NCI-H2029 treated with DMSO at 0.1 percent for 48 hours (cell line): ENCODE measurements around the gene NCAM1.

ENCODE experiments used
- DNase-seq: peaks from one replicate; lab custom pipeline; 2025; lab: John Stamatoyannopoulos, UW

Gene NCAM1

GRCh38 chr11:113253406-113253805 is 292.2 kb downstream of the NCAM1 start:
- DNase-seq, result no peak

DNA sequence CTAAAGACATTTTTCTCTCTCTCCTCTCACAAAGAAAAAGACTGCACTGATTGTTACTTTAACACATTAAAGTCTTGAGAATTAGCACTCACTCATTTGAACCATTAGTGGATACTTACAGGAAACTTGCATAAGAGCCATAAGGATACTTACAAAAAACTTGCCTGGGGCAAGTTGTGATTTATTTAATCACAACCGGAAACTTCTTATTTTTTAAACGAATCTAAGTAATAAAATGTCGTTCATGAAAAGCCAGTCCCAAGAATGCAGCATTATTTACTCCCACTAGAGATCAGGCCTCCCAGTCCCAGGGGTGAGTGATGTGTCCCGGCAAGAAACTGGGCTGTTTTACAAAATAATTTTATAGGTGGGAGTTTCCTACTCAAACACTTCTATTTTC is 293.9 kb downstream of the NCAM1 start:
- no peak for DNase-seq

GRCh38 chr11:113255741-113256140 is 294.5 kb downstream of the NCAM1 start:
- no peak for DNase-seq

GRCh38 chr11:113256431-113257202 is 295.4 kb downstream of the NCAM1 start:
- peak; percentile 34 for DNase-seq

DNA sequence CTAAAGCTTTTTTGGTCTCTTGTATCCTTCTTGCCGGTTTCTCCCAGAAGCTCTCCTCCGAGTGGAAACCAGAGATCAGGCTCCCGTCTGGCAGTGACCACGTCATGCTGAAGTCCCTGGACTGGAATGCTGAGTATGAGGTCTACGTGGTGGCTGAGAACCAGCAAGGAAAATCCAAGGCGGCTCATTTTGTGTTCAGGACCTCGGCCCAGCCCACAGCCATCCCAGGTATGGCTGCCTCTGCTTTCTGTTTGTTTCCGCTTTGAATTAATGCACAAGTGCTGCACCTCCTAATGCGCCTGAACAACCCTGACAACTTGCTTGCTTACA is 298.8 kb downstream of the NCAM1 start:
- no peak for DNase-seq

DNA sequence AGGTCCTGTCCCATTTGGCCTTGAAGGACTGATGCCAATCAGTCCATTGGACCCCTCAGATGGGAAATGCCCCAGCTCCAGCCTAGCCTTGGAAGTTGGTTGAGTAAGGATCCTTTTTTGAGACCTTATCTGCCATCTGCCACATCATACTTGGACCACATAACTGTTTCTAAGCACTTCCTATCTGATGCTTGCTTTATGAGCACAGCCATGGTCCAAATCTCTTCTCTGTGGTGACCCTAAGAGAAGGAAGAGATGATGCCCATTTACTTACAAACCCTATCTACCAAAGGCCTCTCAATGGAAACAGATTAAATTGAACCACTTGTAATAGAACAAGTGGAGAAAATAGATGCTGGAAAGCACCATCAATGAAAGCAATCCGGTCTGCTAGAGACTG is 299.3 kb downstream of the NCAM1 start:
- DNase-seq, result no peak

GRCh38 chr11:113261709-113262475 is 300.7 kb downstream of the NCAM1 start:
- no peak for DNase-seq

GRCh38 chr11:113262594-113262993 is 301.4 kb downstream of the NCAM1 start:
- no peak for DNase-seq

DNA sequence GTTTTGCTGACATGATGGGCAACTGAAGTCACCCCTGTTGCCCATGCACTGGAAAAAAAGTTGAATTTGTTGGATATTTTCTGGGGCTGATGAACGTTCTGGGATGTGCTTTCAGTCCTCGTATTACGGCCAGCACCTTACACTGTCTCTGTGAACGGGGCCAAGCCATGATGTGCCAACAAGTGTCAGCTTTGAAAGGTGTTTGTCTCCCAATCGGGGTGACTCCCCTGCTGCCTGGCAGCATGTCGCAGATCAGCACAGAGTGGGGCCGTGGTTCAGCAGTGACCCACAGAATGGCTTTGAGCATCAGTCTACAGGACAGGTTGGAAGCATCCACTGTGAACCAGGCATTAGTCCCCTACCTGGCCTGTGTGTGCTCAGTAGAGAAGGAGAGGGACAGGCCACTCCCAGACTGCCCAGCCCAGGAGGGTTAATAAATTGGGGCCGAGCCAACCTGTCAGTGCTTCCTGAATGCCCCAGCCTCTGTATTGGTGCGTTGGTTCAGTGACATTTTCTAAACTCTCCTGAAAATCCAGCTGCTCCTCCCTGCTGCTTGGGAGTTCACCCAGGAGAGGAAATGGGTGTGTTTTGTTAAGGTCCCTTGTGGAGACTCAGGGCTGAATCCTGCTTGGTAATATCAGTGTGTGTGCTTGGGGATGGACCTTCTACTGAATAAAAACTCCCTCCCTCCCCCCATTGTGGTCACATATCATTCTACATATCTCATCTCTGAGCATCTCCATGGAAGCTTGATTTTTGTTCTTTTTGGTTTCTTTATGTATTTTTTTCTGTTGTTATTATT is 302.4 kb downstream of the NCAM1 start:
- no peak for DNase-seq

GRCh38 chr11:113265362-113265761 is 304.1 kb downstream of the NCAM1 start:
- DNase-seq, result no peak

DNA sequence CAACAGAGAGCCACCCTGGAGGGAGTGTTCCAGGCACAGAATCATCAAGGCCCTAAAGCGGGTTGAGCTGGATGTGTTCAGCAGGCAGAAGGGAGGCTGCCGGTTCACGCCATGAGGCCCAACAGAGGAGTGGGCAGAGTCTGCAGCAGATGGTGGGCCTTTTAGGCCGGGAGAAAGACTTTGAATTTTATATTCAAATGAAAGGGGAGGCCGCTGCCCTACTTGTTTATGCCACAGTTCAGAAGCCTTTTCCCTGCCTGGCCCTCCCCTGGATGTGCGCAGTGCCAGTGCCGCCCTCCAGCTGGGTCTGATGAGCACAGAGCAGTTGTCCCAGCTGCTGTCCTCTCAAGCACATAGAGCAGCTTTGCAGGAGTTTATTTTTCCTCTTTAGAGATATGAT is 306.3 kb downstream of the NCAM1 start:
- no peak for DNase-seq

GRCh38 chr11:113269096-113269495 is 307.9 kb downstream of the NCAM1 start:
- DNase-seq, result no peak

GRCh38 chr11:113269636-113270035 is 308.4 kb downstream of the NCAM1 start:
- no peak for DNase-seq

DNA sequence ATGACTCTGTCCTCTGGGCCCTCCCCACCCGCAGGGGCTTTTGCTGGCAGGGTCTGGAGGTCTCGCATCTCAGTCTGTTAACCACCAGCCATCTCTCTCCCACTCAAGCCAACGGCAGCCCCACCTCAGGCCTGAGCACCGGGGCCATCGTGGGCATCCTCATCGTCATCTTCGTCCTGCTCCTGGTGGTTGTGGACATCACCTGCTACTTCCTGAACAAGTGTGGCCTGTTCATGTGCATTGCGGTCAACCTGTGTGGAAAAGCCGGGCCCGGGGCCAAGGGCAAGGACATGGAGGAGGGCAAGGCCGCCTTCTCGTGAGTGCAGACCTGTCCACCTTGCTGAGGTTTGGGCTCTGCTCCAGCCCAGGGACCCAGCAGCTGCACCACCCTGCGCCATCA is 308.9 kb downstream of the NCAM1 start:
- DNase-seq, result peak; percentile 54

- no peak for DNase-seq
Observed at GRCh38 chr11:113271551-113272245, 310.5 kb downstream of the NCAM1 start.

GRCh38 chr11:113272281-113272680 is 311.1 kb downstream of the NCAM1 start:
- no peak for DNase-seq

DNA sequence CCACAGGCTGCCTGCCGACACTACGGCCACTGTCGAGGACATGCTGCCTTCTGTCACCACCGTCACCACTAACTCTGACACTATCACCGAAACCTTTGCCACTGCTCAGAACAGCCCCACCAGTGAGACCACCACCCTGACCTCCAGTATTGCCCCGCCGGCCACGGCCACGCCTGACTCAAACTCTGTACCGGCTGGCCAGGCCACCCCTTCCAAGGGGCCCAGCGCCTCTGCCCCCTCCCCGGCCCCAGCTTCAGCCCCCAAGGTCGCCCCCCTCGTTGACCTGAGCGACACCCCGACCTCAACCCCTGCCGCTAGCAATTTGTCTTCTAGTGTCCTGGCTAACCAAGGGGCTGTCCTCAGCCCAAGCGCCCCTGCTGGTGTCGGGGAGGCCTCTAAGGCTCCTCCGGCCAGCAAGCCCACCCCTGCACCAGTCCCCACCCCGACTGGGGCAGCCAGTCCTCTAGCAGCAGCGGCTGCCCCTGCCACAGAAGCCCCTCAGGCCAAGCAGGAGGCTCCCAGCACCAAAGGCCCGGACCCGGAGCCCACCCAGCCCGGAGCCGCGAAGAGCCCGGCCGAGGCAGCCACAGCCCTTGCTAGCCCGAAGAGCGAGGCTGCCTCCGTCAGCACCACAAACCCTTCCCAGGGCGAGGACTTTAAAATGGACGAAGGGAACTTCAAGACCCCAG is 311.9 kb downstream of the NCAM1 start:
- no peak for DNase-seq

DNA sequence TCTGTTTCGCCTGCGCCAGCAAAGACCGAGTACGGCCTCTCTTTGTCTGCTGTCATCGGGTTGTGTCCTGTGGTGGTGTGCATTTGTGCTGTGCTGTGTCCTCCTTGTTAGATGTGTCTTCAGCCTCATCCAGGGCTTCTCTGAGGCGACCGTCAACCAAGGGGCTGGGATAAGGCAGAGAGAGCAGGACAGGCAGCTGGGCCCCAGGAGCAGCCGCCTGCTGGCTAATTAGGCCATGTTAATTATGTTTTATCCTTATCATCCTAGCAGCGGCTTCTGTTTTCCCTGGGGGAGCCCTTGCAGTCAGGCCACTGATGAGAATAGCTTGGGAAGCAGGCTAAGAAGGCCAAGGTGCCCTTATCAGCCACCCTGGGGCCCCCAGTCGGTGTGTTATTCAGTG is 312.5 kb downstream of the NCAM1 start:
- DNase-seq, result no peak

DNA sequence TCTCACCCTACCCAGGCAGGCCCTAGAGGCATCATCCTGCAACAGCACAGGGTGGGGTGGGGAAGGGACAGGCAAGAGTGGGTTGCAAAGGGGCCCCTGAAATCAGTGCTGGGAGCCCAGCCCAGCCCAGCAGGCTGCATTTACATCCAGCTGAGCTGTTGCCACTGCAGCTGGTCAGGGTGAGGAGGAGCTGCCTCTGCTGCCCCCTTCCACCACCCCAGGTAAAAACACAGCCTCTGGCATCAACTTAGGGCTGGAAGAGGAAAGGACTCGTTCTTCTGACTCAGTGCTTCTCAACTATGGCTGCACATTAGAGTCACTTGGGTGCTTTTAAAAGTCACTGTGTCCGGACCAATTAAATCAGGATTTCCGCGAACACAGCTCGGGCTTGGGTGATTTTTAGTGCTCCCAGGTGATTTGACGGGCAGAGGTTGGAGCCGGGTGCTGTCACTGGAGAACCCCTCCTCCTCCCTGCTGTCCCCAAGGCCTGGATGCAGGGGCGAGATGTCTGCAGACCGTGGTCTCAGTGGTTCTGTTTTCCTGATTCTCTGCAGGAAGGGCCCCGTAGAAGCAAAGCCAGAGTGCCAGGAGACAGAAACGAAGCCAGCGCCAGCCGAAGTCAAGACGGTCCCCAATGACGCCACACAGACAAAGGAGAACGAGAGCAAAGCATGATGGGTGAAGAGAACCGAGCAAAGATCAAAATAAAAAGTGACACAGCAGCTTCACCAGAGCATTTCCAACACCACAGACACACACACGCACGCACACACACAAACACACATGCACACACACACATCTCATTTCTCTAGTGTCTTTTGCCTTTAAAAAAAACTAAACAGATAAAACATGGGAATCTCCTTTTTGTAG is 313.7 kb downstream of the NCAM1 start:
- DNase-seq, result no peak

GRCh38 chr11:113275602-113276001 is 314.4 kb downstream of the NCAM1 start:
- no peak for DNase-seq

- DNase-seq, result no peak
Observed at GRCh38 chr11:113276466-113276865, 315.2 kb downstream of the NCAM1 start.
